Peyer's patch (tissue), 4 donors: ENCODE results near the gene TRIO. TPM values are rescaled to one million over a fixed set of nuclear protein-coding genes. Genes with fewer than 3 reads are reported as not detected.

ENCODE experiments used
- DNase-seq, 3 donors: peaks; one replicate each; pipeline ENCODE4 v3.0.0-alpha.2; 2017 to 2019
- H3K27ac ChIP-seq, 4 donors: fragments of 200-600 bp; sonication (generic); one replicate each; pipeline ENCODE4 v1.5.1; 2016 to 2019
- H3K27me3 ChIP-seq, 2 donors: fragments of 200-600 bp; sonication (generic); one replicate each; pipeline ENCODE4 v1.5.1; 2019
- H3K36me3 ChIP-seq, 3 donors: fragments of 200-600 bp; sonication (generic); one replicate each; pipeline ENCODE4 v1.5.1; 2016 to 2019
- H3K4me1 ChIP-seq, 4 donors: fragments of 200-600 bp; sonication (generic); one replicate each; pipeline ENCODE4 v1.5.1; 2016 to 2019
- H3K4me3 ChIP-seq, 4 donors: fragments of 200-600 bp; sonication (generic); 1 replicate in 3 of 4; 2 replicates in 1 of 4; pipeline ENCODE4 v1.5.1; 2016 to 2019; ENCODE audit warnings: mild to moderate bottlenecking in 1 of 4
- H3K9me3 ChIP-seq, 4 donors: fragments of 200-600 bp; sonication (generic); one replicate each; pipeline ENCODE4 v1.5.1; 2016 to 2019; ENCODE audit warnings: mild to moderate bottlenecking in 1 of 4
- CTCF ChIP-seq, 6 experiments: fragments of 450-650 bp in 4 of 6; fragments of 200-600 bp in 2 of 6; sonication (generic) in 1 of 6; IDR thresholded peaks; one replicate each; pipeline ENCODE4 v1.5.1; 2017 to 2019; ENCODE audit warnings: antibody characterized with exemption in 6 of 6, mild to moderate bottlenecking in 3 of 6, moderate library complexity in 1 of 6
- POLR2A ChIP-seq, 2 donors: fragments of 450-650 bp; IDR thresholded peaks; one replicate each; pipeline ENCODE4 v1.5.1; 2017; ENCODE audit warnings: antibody characterized with exemption in 2 of 2, mild to moderate bottlenecking in 2 of 2, moderate library complexity in 2 of 2
- total RNA-seq, 4 donors: library from RNA; depleted of rRNA; stranded (reverse); fragments of >200 nt; gene quantifications; one replicate each; pipeline ENCODE4 v1.1.0, GENCODE V29; 2016

The TRIO gene
- total RNA-seq, 4 donors from 2014 or later: 171 to 456 (median 340) TPM

- Histone ChIP-seq H3K36me3 (no peaks in the 10 kb centered on the region), H3K4me3 (no peak overlapping the region), H3K9me3 (no peaks in the 10 kb centered on the region), H3K4me1 (peaks cover 0 to 5% (median 0%) of the 10 kb centered on the region in 4 donors), H3K27me3 (no peaks in the 10 kb centered on the region), H3K27ac (no peak overlapping the region)
- DNase-seq: no peak
- no peak for TF ChIP-seq CTCF (IDR thresholded peaks at IDR 0.05)
- TF ChIP-seq POLR2A (IDR thresholded peaks at IDR 0.05): no peak
Observed at GRCh38 chr5:14231890-14232289, 88.7 kb downstream of the TRIO start.

DNA sequence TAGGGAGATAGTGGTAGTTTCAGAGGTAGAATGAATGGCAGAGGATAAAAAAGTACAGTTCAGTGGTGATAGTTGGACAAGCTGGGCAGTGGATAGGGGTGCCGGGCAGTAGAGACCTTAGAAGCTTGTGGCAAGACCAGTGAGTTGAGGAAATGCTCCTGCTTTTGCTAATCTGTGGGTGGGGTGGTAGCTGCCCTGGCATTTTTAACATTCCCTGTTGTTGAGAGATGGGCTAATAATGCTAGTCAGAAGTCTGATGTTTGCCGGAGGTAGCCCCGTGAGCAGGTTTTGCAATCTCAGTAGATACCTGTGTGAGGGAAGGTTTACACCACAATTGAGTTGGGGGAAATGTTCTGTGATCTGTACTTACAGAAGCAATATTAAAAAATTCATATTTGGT, 91.1 kb downstream of the TRIO start:
- no peak for DNase-seq
- no peaks in the 10 kb centered on the region for H3K27me3 ChIP-seq
- H3K4me1 ChIP-seq: peaks cover 0 to 11% (median 0%) of the 10 kb centered on the region in 4 donors
- no peaks in the 10 kb centered on the region for H3K9me3 ChIP-seq
- TF ChIP-seq POLR2A (IDR thresholded peaks at IDR 0.05) (no peak), CTCF (IDR thresholded peaks at IDR 0.05) (no peak)
- no peak overlapping the region for H3K4me3 ChIP-seq
- H3K27ac ChIP-seq: no peak overlapping the region
- H3K36me3 ChIP-seq: no peaks in the 10 kb centered on the region

- TF ChIP-seq POLR2A (IDR thresholded peaks at IDR 0.05) (no peak), CTCF (IDR thresholded peaks at IDR 0.05) (no peak)
- Histone ChIP-seq H3K27ac (no peak overlapping the region), H3K9me3 (no peaks in the 10 kb centered on the region), H3K4me3 (no peak overlapping the region), H3K36me3 (no peaks in the 10 kb centered on the region), H3K4me1 (peaks cover 0 to 11% (median 0%) of the 10 kb centered on the region in 4 donors), H3K27me3 (no peaks in the 10 kb centered on the region)
- DNase-seq: no peak
Observed at GRCh38 chr5:14235872-14236271, 92.7 kb downstream of the TRIO start.

DNA sequence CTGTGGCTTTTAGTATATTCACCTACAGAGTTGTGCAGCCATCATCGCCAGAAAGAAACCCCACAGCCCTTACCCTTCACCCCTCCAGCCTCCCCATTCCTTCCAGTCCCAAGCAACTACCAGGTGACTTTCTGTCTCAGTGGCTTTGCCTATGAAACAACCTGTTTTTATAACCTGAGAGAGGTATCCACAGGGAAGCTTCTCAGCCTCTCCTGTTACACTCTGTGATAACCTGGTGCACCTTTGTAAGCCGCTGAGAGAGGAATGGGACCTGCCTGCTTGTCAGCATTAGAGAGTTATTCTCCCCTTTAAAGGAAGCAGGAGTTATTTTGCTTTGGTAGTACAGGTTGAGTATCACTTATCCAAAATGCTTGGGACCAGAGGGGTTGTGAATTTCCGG, 93.6 kb downstream of the TRIO start:
- Histone ChIP-seq H3K9me3 (no peaks in the 10 kb centered on the region), H3K27ac (no peak overlapping the region), H3K27me3 (no peaks in the 10 kb centered on the region), H3K4me3 (no peak overlapping the region), H3K4me1 (peaks cover 0 to 11% (median 0%) of the 10 kb centered on the region in 4 donors), H3K36me3 (no peaks in the 10 kb centered on the region)
- TF ChIP-seq CTCF (IDR thresholded peaks at IDR 0.05) (no peak), POLR2A (IDR thresholded peaks at IDR 0.05) (no peak)
- no peak for DNase-seq

DNA sequence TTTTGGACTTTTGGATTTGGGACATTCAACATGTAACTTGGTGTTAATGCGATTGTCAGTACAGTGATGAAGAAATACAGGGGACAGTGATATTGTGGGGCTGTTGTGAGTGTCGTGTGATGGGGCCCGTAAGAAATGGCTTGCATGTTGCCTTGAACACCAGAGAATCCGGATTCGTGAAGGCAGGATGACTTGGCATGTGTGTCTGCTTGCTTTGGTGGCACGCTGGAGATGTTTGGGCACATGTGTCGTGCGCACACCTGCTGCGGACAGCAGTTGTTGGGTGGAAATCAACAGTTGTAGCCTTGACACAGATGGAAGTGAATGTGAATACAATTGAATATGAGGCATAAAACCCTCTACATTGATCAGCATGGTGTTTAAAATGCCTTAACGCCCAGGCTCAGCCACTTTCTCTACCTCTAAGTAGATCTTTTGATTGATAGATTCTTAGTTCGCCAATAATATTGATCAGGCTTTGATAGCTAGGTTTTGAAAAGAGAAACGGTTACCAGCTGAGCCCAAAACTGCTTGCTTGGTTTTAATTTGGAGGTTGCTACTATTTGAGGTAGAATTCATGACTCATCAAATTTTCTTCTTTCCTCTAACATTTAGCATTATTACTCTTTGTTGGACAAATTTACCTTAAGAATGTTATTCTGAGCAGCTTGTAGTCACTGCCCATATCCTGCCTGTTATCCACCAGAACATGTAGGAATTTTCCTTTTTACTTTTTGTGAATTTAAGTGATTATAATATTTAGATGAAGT, 94.4 kb downstream of the TRIO start:
- no peaks in the 10 kb centered on the region for H3K9me3 ChIP-seq
- H3K27ac ChIP-seq: no peak overlapping the region
- H3K27me3 ChIP-seq: no peaks in the 10 kb centered on the region
- TF ChIP-seq CTCF (IDR thresholded peaks at IDR 0.05): no peak
- no peak for TF ChIP-seq POLR2A (IDR thresholded peaks at IDR 0.05)
- DNase-seq: no peak
- H3K4me3 ChIP-seq: no peak overlapping the region
- H3K36me3 ChIP-seq: no peaks in the 10 kb centered on the region
- H3K4me1 ChIP-seq: peaks cover 0 to 11% (median 0%) of the 10 kb centered on the region in 4 donors
